Measurements from ENCODE around the gene NDUFA11. TPM values are rescaled to one million over a fixed set of nuclear protein-coding genes. Genes with fewer than 3 reads are reported as not detected.
A peak's percentile ranks its signal among the peaks of the same experiment; 100 is the strongest.

NDUFA11 gene
- 203 and 311 TPM in 2 replicates for total RNA-seq

- TF ChIP-seq CTCF (IDR thresholded peaks at IDR 0.05; ENCODE audit: insufficient read depth, low read length, poor library complexity, severe bottlenecking) = no peak
- peak; percentile 70 for DNase-seq (ENCODE audit: low read depth)
- H3K27me3 ChIP-seq (ENCODE audit: control insufficient read depth, insufficient read depth, low read length) = no peaks in the 10 kb centered on the region
- no peaks in the 10 kb centered on the region for H3K36me3 ChIP-seq (ENCODE audit: control insufficient read depth, insufficient read depth, low read length)
- H3K4me3 ChIP-seq (ENCODE audit: low read depth, low read length) = peak within 1 kb of the TSS; percentile 81
Measured at GRCh38 chr19:5903624-5904351, at the start of gene NDUFA11. TSS of gene NDUFA11 (minus strand) at chr19:5903790. CDS start at chr19:5903708, 82 bp downstream.

GRCh38 chr19:5953030-5953589 lies 49.5 kb upstream of the NDUFA11 start:
- H3K4me3 ChIP-seq (ENCODE audit: low read depth, low read length) = no peak overlapping the region
- no peak for TF ChIP-seq CTCF (IDR thresholded peaks at IDR 0.05; ENCODE audit: insufficient read depth, low read length, poor library complexity, severe bottlenecking)

GRCh38 chr19:5952193-5953029 lies 48.8 kb upstream of the NDUFA11 start:
- no peak for TF ChIP-seq CTCF (IDR thresholded peaks at IDR 0.05; ENCODE audit: insufficient read depth, low read length, poor library complexity, severe bottlenecking)
- Histone ChIP-seq H3K27me3 (ENCODE audit: control insufficient read depth, insufficient read depth, low read length) (no peaks in the 10 kb centered on the region), H3K4me3 (ENCODE audit: low read depth, low read length) (no peak overlapping the region), H3K36me3 (ENCODE audit: control insufficient read depth, insufficient read depth, low read length) (no peaks in the 10 kb centered on the region)
- no peak for DNase-seq (ENCODE audit: low read depth)

More at GRCh38 chr19:5953030-5953589, 49.5 kb upstream of the NDUFA11 start:
- Histone ChIP-seq H3K36me3 (ENCODE audit: control insufficient read depth, insufficient read depth, low read length) (no peaks in the 10 kb centered on the region), H3K27me3 (ENCODE audit: control insufficient read depth, insufficient read depth, low read length) (no peaks in the 10 kb centered on the region)
- DNase-seq (ENCODE audit: low read depth) = no peak

DNA sequence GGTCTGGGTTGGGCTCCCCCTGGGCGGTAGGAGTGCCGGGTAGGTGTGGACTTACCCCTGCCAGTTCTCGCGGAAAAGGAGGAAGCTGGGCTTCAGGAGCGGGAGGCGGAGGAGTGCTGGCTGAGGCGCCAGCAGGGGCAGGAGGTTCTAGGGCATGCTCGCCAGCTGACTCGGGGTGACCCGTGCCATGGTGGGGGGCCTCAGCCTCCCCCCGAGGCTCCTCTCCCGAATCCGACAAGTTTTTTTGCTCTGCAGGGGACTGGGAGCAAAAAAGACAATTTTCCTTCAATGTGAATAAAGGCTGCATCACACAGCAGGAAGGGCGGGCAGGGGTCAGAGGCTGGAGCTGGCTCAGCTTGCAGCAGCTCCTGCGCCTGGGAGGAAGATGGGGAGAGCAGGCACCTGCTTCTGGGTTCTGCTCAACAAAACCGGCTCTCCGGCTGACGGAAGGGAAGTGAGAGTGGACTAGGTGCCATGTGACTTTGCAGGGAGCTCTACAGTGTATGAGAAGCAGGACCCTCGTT lies 47.8 kb upstream of the NDUFA11 start:
- Histone ChIP-seq H3K27me3 (ENCODE audit: control insufficient read depth, insufficient read depth, low read length) (no peaks in the 10 kb centered on the region), H3K4me3 (ENCODE audit: low read depth, low read length) (no peak overlapping the region), H3K36me3 (ENCODE audit: control insufficient read depth, insufficient read depth, low read length) (no peaks in the 10 kb centered on the region)
- no peak for DNase-seq (ENCODE audit: low read depth)
- no peak for TF ChIP-seq CTCF (IDR thresholded peaks at IDR 0.05; ENCODE audit: insufficient read depth, low read length, poor library complexity, severe bottlenecking)

GRCh38 chr19:5950741-5951140 lies 47.2 kb upstream of the NDUFA11 start:
- H3K36me3 ChIP-seq (ENCODE audit: control insufficient read depth, insufficient read depth, low read length) = no peaks in the 10 kb centered on the region
- no peak overlapping the region for H3K4me3 ChIP-seq (ENCODE audit: low read depth, low read length)
- H3K27me3 ChIP-seq (ENCODE audit: control insufficient read depth, insufficient read depth, low read length) = no peaks in the 10 kb centered on the region
- TF ChIP-seq CTCF (IDR thresholded peaks at IDR 0.05; ENCODE audit: insufficient read depth, low read length, poor library complexity, severe bottlenecking) = no peak
- DNase-seq (ENCODE audit: low read depth) = no peak

Measured in kidney epithelial cell (primary cell).